Measurements from ENCODE around the gene INHBB.

DNA sequence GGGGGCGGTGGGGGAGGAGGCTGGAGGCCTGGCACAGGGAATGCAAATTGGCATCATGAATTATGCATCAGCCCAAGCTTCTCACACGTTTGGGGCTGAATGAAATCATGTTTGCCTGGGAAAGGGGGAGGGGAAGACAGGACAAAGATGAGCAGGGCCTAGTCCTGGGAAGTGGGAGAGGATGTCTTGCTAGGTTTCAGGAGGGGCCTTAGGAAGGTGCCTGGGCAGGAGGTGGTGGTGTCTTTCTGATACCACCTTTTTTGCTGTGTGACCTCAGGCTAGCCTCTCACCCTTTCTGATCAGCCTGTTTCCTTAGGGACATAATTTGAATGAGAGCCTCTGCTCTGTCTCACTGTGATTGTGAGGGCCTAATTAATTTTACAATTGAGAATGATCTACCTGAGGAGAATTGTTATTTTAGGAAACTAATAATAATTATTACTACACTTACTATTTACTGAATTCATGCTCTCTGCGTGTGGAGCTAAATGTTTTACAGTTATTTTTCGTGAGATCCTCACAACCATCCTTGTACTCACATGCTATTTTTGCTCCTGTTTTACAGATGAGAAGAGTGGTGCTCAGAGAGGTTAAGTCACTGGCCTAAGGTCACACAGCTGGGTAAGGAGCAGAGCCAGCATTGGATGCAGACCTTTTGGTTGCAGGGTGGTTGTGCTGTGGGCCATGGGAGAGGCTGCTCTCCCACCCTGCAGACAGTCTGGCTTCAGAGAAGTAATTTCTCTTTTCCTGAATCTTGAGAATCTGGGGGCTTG is 39.6 kb downstream of the INHBB start:
- TF ChIP-seq, protein P1, sequence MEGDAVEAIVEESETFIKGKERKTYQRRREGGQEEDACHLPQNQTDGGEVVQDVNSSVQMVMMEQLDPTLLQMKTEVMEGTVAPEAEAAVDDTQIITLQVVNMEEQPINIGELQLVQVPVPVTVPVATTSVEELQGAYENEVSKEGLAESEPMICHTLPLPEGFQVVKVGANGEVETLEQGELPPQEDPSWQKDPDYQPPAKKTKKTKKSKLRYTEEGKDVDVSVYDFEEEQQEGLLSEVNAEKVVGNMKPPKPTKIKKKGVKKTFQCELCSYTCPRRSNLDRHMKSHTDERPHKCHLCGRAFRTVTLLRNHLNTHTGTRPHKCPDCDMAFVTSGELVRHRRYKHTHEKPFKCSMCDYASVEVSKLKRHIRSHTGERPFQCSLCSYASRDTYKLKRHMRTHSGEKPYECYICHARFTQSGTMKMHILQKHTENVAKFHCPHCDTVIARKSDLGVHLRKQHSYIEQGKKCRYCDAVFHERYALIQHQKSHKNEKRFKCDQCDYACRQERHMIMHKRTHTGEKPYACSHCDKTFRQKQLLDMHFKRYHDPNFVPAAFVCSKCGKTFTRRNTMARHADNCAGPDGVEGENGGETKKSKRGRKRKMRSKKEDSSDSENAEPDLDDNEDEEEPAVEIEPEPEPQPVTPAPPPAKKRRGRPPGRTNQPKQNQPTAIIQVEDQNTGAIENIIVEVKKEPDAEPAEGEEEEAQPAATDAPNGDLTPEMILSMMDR (IDR thresholded peaks at IDR 0.05; ENCODE audit: poor library complexity): no peak
- no peak for TF ChIP-seq EZH2 (IDR thresholded peaks at IDR 0.05; ENCODE audit: borderline replicate concordance)

All from hepatocyte (in vitro differentiated cells).